Esophagus squamous epithelium (tissue), 4 donors: ENCODE results near the gene SPRTN.

Experiments
- POLR2A ChIP-seq, 4 donors: fragments of 450-650 bp; IDR thresholded peaks; one replicate each; pipeline ENCODE4 v1.6.1; 2017; ENCODE audit warnings: antibody characterized with exemption in 4 of 4, mild to moderate bottlenecking in 4 of 4, moderate library complexity in 3 of 4
- TF ChIP-seq, protein P1 (sequence below), 6 experiments: fragments of 450-650 bp in 4 of 6; fragments of 200-600 bp in 2 of 6; sonication (generic) in 2 of 6; IDR thresholded peaks; one replicate each; pipeline ENCODE4 v1.5.1; 2016 to 2019; ENCODE audit warnings: antibody characterized with exemption in 6 of 6, mild to moderate bottlenecking in 4 of 6, moderate library complexity in 4 of 6

DNA sequence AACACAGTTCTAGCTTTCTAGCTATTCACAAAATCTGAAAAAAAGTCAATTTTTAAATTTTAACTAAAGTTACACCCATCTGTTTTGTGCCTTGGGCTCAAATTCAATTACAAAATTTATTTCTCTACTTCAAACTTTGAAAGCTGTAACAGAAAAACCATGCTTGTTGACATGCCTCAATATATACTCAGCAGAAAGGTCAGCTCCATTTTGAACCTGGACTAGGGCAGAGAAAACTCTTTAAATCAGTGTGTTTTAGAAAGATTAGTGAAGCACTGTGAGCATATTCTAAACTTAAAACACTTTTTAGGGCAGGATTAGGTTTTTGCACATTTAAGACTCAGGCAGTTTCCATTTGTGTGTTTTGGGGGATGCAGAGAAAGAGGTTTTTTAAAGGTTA, 34.4 kb downstream of the SPRTN start:
- TF ChIP-seq, protein P1, sequence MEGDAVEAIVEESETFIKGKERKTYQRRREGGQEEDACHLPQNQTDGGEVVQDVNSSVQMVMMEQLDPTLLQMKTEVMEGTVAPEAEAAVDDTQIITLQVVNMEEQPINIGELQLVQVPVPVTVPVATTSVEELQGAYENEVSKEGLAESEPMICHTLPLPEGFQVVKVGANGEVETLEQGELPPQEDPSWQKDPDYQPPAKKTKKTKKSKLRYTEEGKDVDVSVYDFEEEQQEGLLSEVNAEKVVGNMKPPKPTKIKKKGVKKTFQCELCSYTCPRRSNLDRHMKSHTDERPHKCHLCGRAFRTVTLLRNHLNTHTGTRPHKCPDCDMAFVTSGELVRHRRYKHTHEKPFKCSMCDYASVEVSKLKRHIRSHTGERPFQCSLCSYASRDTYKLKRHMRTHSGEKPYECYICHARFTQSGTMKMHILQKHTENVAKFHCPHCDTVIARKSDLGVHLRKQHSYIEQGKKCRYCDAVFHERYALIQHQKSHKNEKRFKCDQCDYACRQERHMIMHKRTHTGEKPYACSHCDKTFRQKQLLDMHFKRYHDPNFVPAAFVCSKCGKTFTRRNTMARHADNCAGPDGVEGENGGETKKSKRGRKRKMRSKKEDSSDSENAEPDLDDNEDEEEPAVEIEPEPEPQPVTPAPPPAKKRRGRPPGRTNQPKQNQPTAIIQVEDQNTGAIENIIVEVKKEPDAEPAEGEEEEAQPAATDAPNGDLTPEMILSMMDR (IDR thresholded peaks at IDR 0.05), result no peak
- no peak for TF ChIP-seq POLR2A (IDR thresholded peaks at IDR 0.05)
